Activated CD4-positive, alpha-beta T cell treated with anti-CD3 and anti-CD28 coated beads for 36 hours (primary cell): Measurements from ENCODE around the gene HDAC10. TPM values are rescaled to one million over a fixed set of nuclear protein-coding genes. Genes with fewer than 3 reads are reported as not detected.

Source experiments
- ATAC-seq: fragments of 200-7000 bp; cut with Tn5 transposase; one replicate; pipeline ENCODE4 v1.10.0; 2021; ENCODE audit warnings: mild to moderate bottlenecking, moderate library complexity
- CTCF ChIA-PET: fragments of 350-600 bp; sonication (Branson Sonifier 250); formaldehyde crosslinking; loops from one replicate; lab custom pipeline; 2021; ENCODE audit warnings: antibody characterized with exemption; lab: Charles Lee
- POLR2A ChIA-PET: fragments of 350-600 bp; sonication (Branson Sonifier 250); formaldehyde crosslinking; loops from one replicate; lab custom pipeline; 2021; ENCODE audit warnings: antibody characterized with exemption, inconsistent platforms; lab: Charles Lee
- DNase-seq: peaks from one replicate; pipeline ENCODE4 v3.0.0-alpha.2; 2020
- H3K27ac Mint-ChIP-seq: one replicate; pipeline ENCODE4 v1.8.0; 2021; ENCODE audit warnings: mixed read lengths
- H3K27me3 Mint-ChIP-seq: one replicate; pipeline ENCODE4 v1.8.0; 2021; ENCODE audit warnings: mixed read lengths
- H3K36me3 Mint-ChIP-seq: one replicate; pipeline ENCODE4 v1.8.0; 2021; ENCODE audit warnings: low read depth, mixed read lengths
- H3K4me1 Mint-ChIP-seq: one replicate; pipeline ENCODE4 v1.8.0; 2021; ENCODE audit warnings: mixed read lengths
- H3K4me3 Mint-ChIP-seq: one replicate; pipeline ENCODE4 v1.8.0; 2021; ENCODE audit warnings: mild to moderate bottlenecking, moderate library complexity, mixed read lengths
- H3K9me3 Mint-ChIP-seq: one replicate; pipeline ENCODE4 v1.8.0; 2021; ENCODE audit warnings: low read depth, mixed read lengths
- intact Hi-C, 2 experiments: fragments of 100-400 bp; cut with DNase I in 1 of 2; cut with micrococcal nuclease in 1 of 2; formaldehyde crosslinking; loops; one replicate each; pipeline versions ENCODE4 v1.14.2 to v1.15.1; 2022 to 2024; cut with DNase I, micrococcal nuclease
- total RNA-seq, 2 experiments: library from RNA; stranded (reverse); gene quantifications; one replicate each; pipeline ENCODE4 v1.2.3, GENCODE V29; 2021

HDAC10 gene
- total RNA-seq, 2 experiments from 2014 or later, result 33.5 to 41.5 TPM

GRCh38 chr22:50201191-50202129, 49.6 kb downstream of the HDAC10 start:
- H3K27me3 Mint-ChIP-seq, result no peaks in the 10 kb centered on the region
- H3K27ac Mint-ChIP-seq, result peak overlapping the region; percentile 19
- no peaks in the 10 kb centered on the region for H3K9me3 Mint-ChIP-seq
- peak overlapping the region; percentile 79 for H3K4me3 Mint-ChIP-seq
- intact Hi-C loops, result no loop called here
- peaks cover 21% of the 10 kb centered on the region for H3K36me3 Mint-ChIP-seq
- H3K4me1 Mint-ChIP-seq, result peaks cover 23% of the 10 kb centered on the region
- CTCF ChIA-PET, result interaction anchor here (0.6 to 1.3 kb wide), 2 partner anchors 10 to 307 kb away, joined by 3 to 4 read pairs; no protein-coding TSS in a partner anchor
- peak; percentile 50 for DNase-seq
- ATAC-seq, result peak; percentile 25
- POLR2A ChIA-PET, result interaction anchor here (1.2 kb wide), 1 partner anchor 10 kb away, joined by 4 read pairs; no protein-coding TSS in a partner anchor

DNA sequence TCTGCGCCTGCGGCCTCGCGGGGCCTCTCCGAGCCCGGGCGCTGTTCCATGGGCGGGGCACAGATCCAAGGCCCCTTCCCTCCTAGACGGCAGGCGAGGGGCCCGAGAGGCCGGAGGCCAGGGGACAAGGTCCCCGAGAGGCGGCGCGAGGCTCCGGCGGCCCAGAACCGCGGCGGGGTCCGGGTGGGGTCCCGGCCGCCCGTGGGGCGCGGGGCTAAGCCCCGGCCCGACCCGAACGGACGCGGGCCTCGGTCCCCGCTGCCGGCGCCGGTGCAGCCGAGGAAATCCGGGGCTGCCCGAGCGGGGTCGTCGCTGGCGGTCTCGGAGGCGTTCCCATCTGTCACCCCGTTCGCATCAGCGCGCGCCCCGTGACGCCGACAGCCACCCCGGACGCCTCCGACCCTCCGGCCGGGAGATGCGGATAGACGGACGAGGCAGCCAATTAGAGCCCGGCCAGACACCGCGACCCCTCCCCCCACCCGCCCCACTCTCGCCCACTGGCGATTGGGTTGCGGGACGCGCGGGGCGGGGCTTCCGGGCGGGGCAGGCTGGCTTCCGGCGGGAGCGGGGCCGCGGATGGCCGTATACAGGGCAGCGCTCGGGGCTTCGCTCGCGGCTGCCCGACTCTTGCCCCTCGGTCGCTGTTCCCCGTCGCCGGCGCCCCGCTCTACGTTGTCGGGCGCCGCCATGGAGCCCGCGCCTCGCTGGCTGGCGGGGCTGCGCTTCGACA, 50.4 kb downstream of the HDAC10 start, which contains the start of gene SELENOO:
Gene SELENOO, plus strand, starts transcription at position 551 of the 730 bp plus-strand sequence. Its CDS starts 26 bp downstream, at position 577.
- intact Hi-C loops, result loop anchor here (1.0 kb wide), 5 partner anchors 9 to 142 kb away; partner anchors contain the start of gene TRABD (in 1 of the 2)

DNA sequence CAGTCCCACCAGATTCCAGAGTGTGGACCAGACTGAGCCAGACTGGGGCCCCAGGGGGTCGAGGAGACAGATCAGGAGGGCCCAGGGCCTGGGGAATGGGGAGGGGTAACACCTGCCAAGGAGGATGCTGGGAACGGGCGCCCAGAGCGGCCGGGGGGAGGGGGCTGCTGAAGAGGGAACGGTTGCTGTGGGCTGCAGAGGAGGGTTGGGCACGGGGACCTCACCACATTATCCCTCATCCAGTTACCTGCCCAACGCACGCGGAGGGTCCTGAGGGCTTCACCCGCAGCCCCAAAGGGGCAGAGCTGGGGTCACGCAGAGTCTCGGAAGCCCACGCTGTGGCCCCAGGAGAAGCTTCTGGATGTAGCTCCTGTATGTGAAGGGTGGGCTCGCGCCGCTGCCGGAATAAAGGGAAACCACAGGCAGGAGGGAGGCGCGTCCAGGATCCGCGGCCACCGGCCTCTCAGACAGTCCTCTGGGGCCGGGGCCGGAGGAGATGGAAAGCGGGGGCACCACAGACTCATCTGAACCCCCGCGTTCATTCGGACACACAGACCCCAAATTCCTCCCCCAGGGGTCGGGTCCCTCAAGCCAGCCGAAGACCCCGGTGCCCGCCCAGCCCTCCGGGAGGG, 51.1 kb downstream of the HDAC10 start:
- ChIA-PET CTCF (interaction anchor here (0.6 kb wide), 1 partner anchor 431 kb away, joined by 3 read pairs; no protein-coding TSS in a partner anchor), POLR2A (no interaction called here)
- H3K4me3 Mint-ChIP-seq, result peak overlapping the region; percentile 66
- peaks cover 22% of the 10 kb centered on the region for H3K4me1 Mint-ChIP-seq
- no peak overlapping the region for H3K27ac Mint-ChIP-seq
- H3K9me3 Mint-ChIP-seq, result no peaks in the 10 kb centered on the region
- no peaks in the 10 kb centered on the region for H3K27me3 Mint-ChIP-seq
- intact Hi-C loops, result loop anchor here (1.0 to 10.0 kb wide), 6 partner anchors 9 to 265 kb away; partner anchors contain the start of gene TRABD (in 1 of the 2)
- ATAC-seq, result peak; percentile 1
- DNase-seq, result no peak
- peaks cover 26% of the 10 kb centered on the region for H3K36me3 Mint-ChIP-seq

More for the DNA sequence above, 50.4 kb downstream of the HDAC10 start, which contains the start of gene SELENOO:
- POLR2A ChIA-PET, result interaction anchor here (1.2 kb wide), 1 partner anchor 10 kb away, joined by 4 read pairs; no protein-coding TSS in a partner anchor
- Mint-ChIP-seq H3K4me3 (peak within 1 kb of the TSS; percentile 79), H3K9me3 (no peaks in the 10 kb centered on the region), H3K36me3 (peaks cover 26% of the 10 kb centered on the region), H3K4me1 (peaks cover 23% of the 10 kb centered on the region), H3K27ac (no peak within 1 kb of the TSS), H3K27me3 (no peaks in the 10 kb centered on the region)
- CTCF ChIA-PET, result interaction anchor here (0.6 to 1.3 kb wide), 2 partner anchors 9 to 307 kb away, joined by 3 to 4 read pairs; no protein-coding TSS in a partner anchor
- peak; percentile 91 for ATAC-seq
- peak; percentile 94 for DNase-seq

DNA sequence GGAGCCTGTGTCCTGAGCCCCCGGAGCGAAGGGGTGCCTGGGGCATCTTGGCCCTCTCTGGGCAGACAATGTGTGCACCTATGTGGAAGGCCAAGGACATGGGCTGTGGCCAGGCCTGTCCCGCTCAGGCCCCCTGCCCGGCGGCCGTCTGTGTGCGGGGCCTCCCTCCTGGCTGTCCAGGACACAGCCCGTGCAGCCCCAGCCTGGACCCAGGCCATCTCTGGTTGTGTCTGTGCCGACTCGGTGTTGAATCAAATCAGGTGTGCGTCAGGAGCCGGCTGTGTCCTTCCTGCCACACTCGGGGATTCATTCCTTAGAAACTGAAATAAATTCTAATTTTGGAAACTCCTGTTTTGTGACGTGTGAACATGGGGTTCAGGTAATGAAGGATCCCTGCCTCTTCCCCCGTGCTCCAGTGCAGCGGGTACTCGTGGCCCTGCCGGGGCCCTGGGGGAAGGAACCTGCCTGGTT, 51.8 kb downstream of the HDAC10 start:
- ATAC-seq (no peak), DNase-seq (no peak)
- Mint-ChIP-seq H3K4me3 (peak overlapping the region; percentile 66), H3K27ac (no peak overlapping the region), H3K9me3 (no peaks in the 10 kb centered on the region), H3K4me1 (peaks cover 20% of the 10 kb centered on the region), H3K36me3 (peaks cover 26% of the 10 kb centered on the region), H3K27me3 (no peaks in the 10 kb centered on the region)
- CTCF ChIA-PET, result interaction anchor here (0.6 kb wide), 1 partner anchor 432 kb away, joined by 3 read pairs; no protein-coding TSS in a partner anchor
- intact Hi-C loops, result loop anchor here in 1 of 2 experiments (10.0 kb wide), 1 partner anchor 264 kb away; no protein-coding TSS in a partner anchor
- POLR2A ChIA-PET, result no interaction called here

DNA sequence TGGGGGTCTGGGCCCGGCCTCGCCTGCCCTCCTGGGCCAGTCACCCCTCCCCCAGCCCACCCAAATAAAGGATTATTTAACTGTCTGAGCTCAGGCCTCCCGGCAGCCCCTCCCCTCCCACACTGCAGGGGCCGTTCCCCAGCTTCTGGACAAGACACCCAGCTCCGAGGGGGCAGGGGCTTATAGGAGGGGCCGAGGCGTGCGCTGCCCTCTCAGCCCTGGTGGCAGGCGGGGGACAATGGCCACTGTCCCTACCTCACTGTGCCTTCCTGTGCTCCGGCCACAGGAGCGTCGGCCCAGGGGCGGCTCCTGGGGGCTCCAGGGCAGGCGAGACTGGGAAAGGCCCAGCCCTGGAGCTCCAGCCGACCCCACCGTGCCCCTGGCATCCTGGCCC, 52.4 kb downstream of the HDAC10 start:
- Mint-ChIP-seq H3K36me3 (peaks cover 23% of the 10 kb centered on the region), H3K27me3 (no peaks in the 10 kb centered on the region), H3K4me3 (no peak overlapping the region), H3K4me1 (peaks cover 17% of the 10 kb centered on the region), H3K27ac (no peak overlapping the region), H3K9me3 (no peaks in the 10 kb centered on the region)
- intact Hi-C loops, result loop anchor here in 1 of 2 experiments (10.0 kb wide), 1 partner anchor 264 kb away; no protein-coding TSS in a partner anchor
- ATAC-seq (no peak), DNase-seq (no peak)
- CTCF ChIA-PET, result no interaction called here
- POLR2A ChIA-PET, result no interaction called here

DNA sequence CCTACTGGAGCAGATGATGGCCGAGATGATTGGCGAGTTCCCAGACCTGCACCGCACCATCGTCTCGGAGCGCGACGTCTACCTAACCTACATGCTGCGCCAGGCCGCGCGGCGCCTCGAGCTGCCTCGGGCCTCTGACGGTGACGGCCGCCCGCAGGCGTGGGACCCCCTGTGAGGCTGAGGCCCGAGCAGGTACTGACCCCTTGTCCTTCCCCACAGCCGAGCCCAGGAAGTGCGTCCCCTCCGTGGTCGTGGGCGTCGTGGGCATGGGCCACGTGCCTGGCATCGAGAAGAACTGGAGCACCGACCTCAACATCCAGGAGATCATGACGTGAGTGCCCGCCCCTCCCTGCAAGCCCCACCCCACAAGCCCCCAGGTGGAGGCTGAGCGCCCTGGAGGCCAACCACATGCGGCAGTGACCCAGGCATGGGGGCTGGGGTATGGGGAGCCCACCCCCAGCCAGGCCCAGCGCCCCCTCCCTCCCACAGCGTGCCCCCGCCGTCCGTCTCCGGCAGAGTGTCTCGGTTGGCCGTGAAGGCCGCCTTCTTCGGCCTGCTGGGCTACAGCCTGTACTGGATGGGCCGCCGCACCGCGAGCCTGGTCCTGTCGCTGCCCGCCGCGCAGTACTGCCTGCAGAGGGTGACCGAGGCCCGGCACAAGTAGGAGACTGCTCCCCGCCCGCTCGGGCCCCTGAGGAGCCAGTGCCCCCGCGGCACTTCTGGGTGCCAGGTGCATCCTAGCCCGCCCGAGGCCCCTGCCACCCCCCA, 53.0 kb downstream of the HDAC10 start:
- no peak overlapping the region for H3K27ac Mint-ChIP-seq
- ChIA-PET CTCF (no interaction called here), POLR2A (no interaction called here)
- H3K4me1 Mint-ChIP-seq, result peaks cover 12% of the 10 kb centered on the region
- ATAC-seq (no peak), DNase-seq (no peak)
- H3K36me3 Mint-ChIP-seq, result peaks cover 18% of the 10 kb centered on the region
- H3K4me3 Mint-ChIP-seq, result no peak overlapping the region
- no peaks in the 10 kb centered on the region for H3K27me3 Mint-ChIP-seq
- intact Hi-C loops, result loop anchor here in 1 of 2 experiments (10.0 kb wide), 1 partner anchor 263 kb away; no protein-coding TSS in a partner anchor
- H3K9me3 Mint-ChIP-seq, result no peaks in the 10 kb centered on the region

DNA sequence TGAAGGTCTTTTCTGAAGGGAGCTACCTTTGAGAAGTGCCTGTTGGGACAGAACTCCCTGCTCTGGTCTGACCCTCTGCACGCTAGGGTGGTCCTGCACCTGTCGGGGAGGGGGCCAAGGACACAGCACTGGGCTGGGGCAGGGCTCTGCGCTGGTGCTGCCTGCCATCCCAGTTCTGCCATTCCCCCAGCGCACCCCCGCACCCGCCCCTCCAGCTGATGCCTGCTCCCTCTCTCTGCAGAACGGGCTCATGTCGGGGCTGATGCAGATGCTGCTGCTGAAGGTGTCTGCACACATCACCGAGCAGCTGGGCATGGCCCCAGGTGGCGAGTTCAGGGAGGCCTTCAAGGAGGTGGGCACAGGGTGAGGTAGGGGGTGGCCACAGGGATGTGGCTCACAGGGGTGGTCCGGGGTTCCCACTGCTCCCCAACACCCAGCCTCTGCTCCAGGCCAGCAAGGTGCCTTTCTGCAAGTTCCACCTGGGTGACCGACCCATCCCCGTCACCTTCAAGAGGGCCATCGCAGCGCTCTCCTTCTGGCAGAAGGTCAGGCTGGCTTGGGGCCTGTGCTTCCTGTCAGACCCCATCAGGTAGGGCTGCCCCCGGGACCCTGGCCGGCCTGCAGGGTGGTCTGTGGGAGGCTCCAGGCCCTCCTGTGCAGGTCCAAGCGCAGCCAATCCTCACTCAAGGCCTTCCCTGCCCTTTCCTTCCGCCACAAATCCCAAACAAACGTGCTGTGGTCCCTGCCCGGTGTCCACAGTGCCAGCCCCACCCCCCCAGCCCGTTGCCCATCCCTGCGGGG, 53.9 kb downstream of the HDAC10 start:
- intact Hi-C loops, result loop anchor here in 1 of 2 experiments (10.0 kb wide), 1 partner anchor 262 kb away; no protein-coding TSS in a partner anchor
- ATAC-seq (no peak), DNase-seq (no peak)
- no peaks in the 10 kb centered on the region for H3K9me3 Mint-ChIP-seq
- H3K4me3 Mint-ChIP-seq, result no peak overlapping the region
- H3K36me3 Mint-ChIP-seq, result peaks cover 21% of the 10 kb centered on the region
- H3K27me3 Mint-ChIP-seq, result no peaks in the 10 kb centered on the region
- ChIA-PET CTCF (no interaction called here), POLR2A (no interaction called here)
- no peak overlapping the region for H3K27ac Mint-ChIP-seq
- H3K4me1 Mint-ChIP-seq, result peaks cover 15% of the 10 kb centered on the region

DNA sequence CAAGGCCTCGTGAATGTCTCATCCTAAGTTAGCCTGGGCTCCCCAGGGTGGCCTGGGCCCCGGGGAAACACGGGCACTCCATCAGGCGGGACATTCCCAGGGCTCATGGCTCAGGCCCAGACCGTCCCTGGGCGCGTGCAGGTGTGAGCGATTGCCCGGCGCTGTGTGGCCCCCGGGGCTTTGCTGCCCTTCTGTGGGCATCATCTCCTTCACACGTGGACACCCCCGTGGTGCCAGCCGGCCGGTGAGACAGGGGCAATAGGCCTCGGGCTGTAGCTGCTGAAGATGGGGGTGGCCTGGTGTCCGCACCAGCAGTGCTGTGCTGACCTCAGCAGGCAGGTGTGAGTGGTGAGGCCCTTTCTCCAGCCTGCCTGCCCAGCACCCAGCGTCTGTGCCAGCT, 54.8 kb downstream of the HDAC10 start:
- CTCF ChIA-PET, result interaction anchor here (0.5 kb wide), 1 partner anchor 367 kb away, joined by 3 read pairs; the partner anchor contains the start of gene SYCE3
- ATAC-seq, result no peak
- no peak overlapping the region for H3K27ac Mint-ChIP-seq
- DNase-seq, result no peak
- H3K4me3 Mint-ChIP-seq, result no peak overlapping the region
- peaks cover 22% of the 10 kb centered on the region for H3K4me1 Mint-ChIP-seq
- intact Hi-C loops, result loop anchor here in 1 of 2 experiments (10.0 kb wide), 1 partner anchor 261 kb away; no protein-coding TSS in a partner anchor
- H3K9me3 Mint-ChIP-seq, result no peaks in the 10 kb centered on the region
- no peaks in the 10 kb centered on the region for H3K27me3 Mint-ChIP-seq
- POLR2A ChIA-PET, result interaction anchor here (0.5 to 0.6 kb wide), 3 partner anchors 57 to 233 kb away, joined by 3 read pairs; no protein-coding TSS in a partner anchor
- H3K36me3 Mint-ChIP-seq, result peaks cover 27% of the 10 kb centered on the region
